ENCODE measurements around the gene FYN.
"Not testable (repeated sequence)": the region's sequence is repeated elsewhere in the genome, so short reads cannot be mapped to it uniquely, and the experiment has no call there.

The FYN gene

GRCh38 chr6:111688331-111688730 lies 184.9 kb downstream of the FYN start:
- Mint-ChIP-seq H3K9me3 (ENCODE audit: low read depth) (no peaks in the 10 kb centered on the region), H3K4me3 (no peak overlapping the region), H3K27me3 (no peaks in the 10 kb centered on the region), H3K36me3 (peaks cover 32% of the 10 kb centered on the region), H3K27ac (no peak overlapping the region), H3K4me1 (ENCODE audit: low read depth) (peaks cover 58% of the 10 kb centered on the region)

DNA sequence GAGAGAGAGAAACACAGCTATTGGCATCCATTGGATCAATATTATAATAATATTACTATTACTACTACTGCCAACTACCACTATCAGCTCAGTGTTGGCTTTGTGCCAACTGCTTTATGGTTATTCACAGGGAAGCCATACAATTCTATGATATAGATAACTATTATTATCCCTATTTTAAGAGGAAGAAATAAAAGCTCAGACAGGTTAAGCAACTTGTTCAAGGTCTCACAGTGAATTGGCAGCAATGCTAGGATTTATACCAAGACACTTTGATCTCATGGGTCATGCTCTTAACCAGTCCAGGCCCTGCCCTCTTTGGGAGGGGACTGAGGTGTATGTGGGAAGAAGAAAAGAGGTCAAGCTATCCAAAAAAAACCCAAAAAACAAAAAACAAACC lies 185.6 kb downstream of the FYN start:
- peak overlapping the region; percentile 72 for H3K27ac Mint-ChIP-seq
- H3K27me3 Mint-ChIP-seq: no peaks in the 10 kb centered on the region
- H3K4me1 Mint-ChIP-seq (ENCODE audit: low read depth): peaks cover 55% of the 10 kb centered on the region
- H3K36me3 Mint-ChIP-seq: peaks cover 27% of the 10 kb centered on the region
- H3K9me3 Mint-ChIP-seq (ENCODE audit: low read depth): no peaks in the 10 kb centered on the region
- H3K4me3 Mint-ChIP-seq: no peak overlapping the region

GRCh38 chr6:111686932-111687266 lies 186.4 kb downstream of the FYN start:
- Mint-ChIP-seq H3K36me3 (peaks cover 29% of the 10 kb centered on the region), H3K27me3 (no peaks in the 10 kb centered on the region), H3K9me3 (ENCODE audit: low read depth) (no peaks in the 10 kb centered on the region), H3K4me3 (no peak overlapping the region), H3K4me1 (ENCODE audit: low read depth) (peaks cover 51% of the 10 kb centered on the region), H3K27ac (peak overlapping the region; percentile 29)

- peaks cover 31% of the 10 kb centered on the region for H3K36me3 Mint-ChIP-seq
- H3K4me3 Mint-ChIP-seq: no peak overlapping the region
- peaks cover 50% of the 10 kb centered on the region for H3K4me1 Mint-ChIP-seq (ENCODE audit: low read depth)
- H3K27ac Mint-ChIP-seq: peak overlapping the region; percentile 83
- no peaks in the 10 kb centered on the region for H3K27me3 Mint-ChIP-seq
- no peaks in the 10 kb centered on the region for H3K9me3 Mint-ChIP-seq (ENCODE audit: low read depth)
Observed at GRCh38 chr6:111686249-111686931, 186.9 kb downstream of the FYN start.

GRCh38 chr6:111685526-111685925 lies 187.7 kb downstream of the FYN start:
- Mint-ChIP-seq H3K4me1 (ENCODE audit: low read depth) (peaks cover 50% of the 10 kb centered on the region), H3K4me3 (no peak overlapping the region), H3K9me3 (ENCODE audit: low read depth) (no peaks in the 10 kb centered on the region), H3K36me3 (peaks cover 29% of the 10 kb centered on the region), H3K27ac (peak overlapping the region; percentile 83), H3K27me3 (no peaks in the 10 kb centered on the region)

GRCh38 chr6:111685058-111685457 lies 188.2 kb downstream of the FYN start:
- no peaks in the 10 kb centered on the region for H3K27me3 Mint-ChIP-seq
- peaks cover 29% of the 10 kb centered on the region for H3K36me3 Mint-ChIP-seq
- no peaks in the 10 kb centered on the region for H3K9me3 Mint-ChIP-seq (ENCODE audit: low read depth)
- H3K4me1 Mint-ChIP-seq (ENCODE audit: low read depth): peaks cover 53% of the 10 kb centered on the region
- peak overlapping the region; percentile 72 for H3K27ac Mint-ChIP-seq
- no peak overlapping the region for H3K4me3 Mint-ChIP-seq

GRCh38 chr6:111683749-111684267 lies 189.4 kb downstream of the FYN start:
- Mint-ChIP-seq H3K9me3 (ENCODE audit: low read depth) (no peaks in the 10 kb centered on the region), H3K36me3 (peaks cover 25% of the 10 kb centered on the region), H3K27me3 (no peaks in the 10 kb centered on the region), H3K4me3 (peak overlapping the region; percentile 33), H3K27ac (peak overlapping the region; percentile 72), H3K4me1 (ENCODE audit: low read depth) (peaks cover 62% of the 10 kb centered on the region)

GRCh38 chr6:111683157-111683556 lies 190.1 kb downstream of the FYN start:
- no peaks in the 10 kb centered on the region for H3K27me3 Mint-ChIP-seq
- H3K9me3 Mint-ChIP-seq (ENCODE audit: low read depth): no peaks in the 10 kb centered on the region
- H3K27ac Mint-ChIP-seq: peak overlapping the region; percentile 72
- peaks cover 68% of the 10 kb centered on the region for H3K4me1 Mint-ChIP-seq (ENCODE audit: low read depth)
- H3K36me3 Mint-ChIP-seq: peaks cover 29% of the 10 kb centered on the region
- H3K4me3 Mint-ChIP-seq: peak overlapping the region; percentile 6

DNA sequence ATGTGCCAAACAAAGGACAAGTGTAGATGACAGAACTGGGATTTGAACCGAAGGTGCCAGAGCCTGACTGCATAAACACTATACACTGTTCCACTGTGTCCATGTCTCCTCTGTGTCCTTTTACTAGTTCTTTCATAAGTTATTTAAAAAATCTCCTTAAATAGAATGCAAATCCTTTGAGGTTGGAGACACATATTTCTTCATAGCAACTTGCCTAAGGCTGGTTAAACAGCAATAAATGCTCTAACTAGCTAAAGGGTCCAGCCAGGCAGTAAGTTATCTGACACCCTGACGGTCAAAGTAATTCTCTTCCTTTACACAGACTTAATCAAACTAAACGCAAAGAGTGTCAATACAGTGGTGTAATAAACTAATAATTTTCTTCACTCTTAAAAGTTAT lies 191.4 kb downstream of the FYN start:
- H3K27ac Mint-ChIP-seq: peak overlapping the region; percentile 56
- no peak overlapping the region for H3K4me3 Mint-ChIP-seq
- H3K27me3 Mint-ChIP-seq: no peaks in the 10 kb centered on the region
- H3K4me1 Mint-ChIP-seq (ENCODE audit: low read depth): peaks cover 70% of the 10 kb centered on the region
- H3K36me3 Mint-ChIP-seq: peaks cover 22% of the 10 kb centered on the region
- H3K9me3 Mint-ChIP-seq (ENCODE audit: low read depth): no peaks in the 10 kb centered on the region

DNA sequence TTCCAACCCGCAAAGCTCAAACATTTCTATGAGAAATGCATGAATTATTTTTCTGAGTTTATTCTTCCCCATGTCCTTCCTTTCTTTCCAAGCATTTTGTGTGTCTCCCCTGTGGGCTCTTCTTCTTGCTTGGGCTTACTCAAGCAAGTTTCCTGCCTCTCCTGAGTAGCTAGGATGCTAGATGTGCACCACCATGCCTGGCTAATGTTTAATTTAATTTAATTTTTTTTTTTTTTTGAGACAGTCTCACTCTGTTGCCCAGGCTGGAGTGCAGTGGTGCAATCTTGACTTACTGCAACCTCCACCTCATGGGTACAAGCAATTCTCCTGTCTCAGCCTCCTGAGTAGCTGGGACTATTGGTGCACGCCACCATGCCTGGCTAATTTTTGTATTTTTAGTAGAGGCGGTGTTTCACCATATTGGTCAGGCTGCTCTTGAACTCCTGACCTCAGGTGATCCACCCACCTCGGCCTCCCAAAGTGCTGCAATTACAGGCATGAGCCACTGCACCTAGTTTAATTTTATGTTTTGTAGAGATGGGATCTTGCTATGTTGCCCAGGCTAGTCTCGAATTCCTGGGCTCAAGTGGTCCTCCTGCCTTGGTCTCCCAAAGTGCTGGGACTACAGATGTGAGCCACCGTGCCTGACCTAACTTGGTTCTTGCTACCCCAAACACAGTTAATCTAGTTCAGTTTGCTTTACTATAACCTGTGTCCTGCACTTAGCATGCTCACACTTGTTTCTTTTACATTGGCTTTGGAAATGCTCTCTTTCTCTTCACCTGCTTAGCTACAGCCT lies 192.2 kb downstream of the FYN start:
- not testable (repeated sequence) for H3K4me3 Mint-ChIP-seq; H3K9me3 Mint-ChIP-seq (ENCODE audit: low read depth); H3K27me3 Mint-ChIP-seq
- Mint-ChIP-seq H3K27ac (peak overlapping the region; percentile 46), H3K4me1 (ENCODE audit: low read depth) (peaks cover 71% of the 10 kb centered on the region), H3K36me3 (peaks cover 22% of the 10 kb centered on the region)

- Mint-ChIP-seq H3K4me3 (no peak overlapping the region), H3K27me3 (no peaks in the 10 kb centered on the region), H3K4me1 (ENCODE audit: low read depth) (peaks cover 65% of the 10 kb centered on the region), H3K9me3 (ENCODE audit: low read depth) (no peaks in the 10 kb centered on the region), H3K36me3 (peaks cover 23% of the 10 kb centered on the region), H3K27ac (peak overlapping the region; percentile 66)
Observed at GRCh38 chr6:111680015-111680712, 193.1 kb downstream of the FYN start.

- Mint-ChIP-seq H3K27me3 (no peaks in the 10 kb centered on the region), H3K27ac (peak overlapping the region; percentile 66), H3K9me3 (ENCODE audit: low read depth) (no peaks in the 10 kb centered on the region), H3K36me3 (peaks cover 23% of the 10 kb centered on the region), H3K4me3 (no peak overlapping the region), H3K4me1 (ENCODE audit: low read depth) (peaks cover 60% of the 10 kb centered on the region)
Observed at GRCh38 chr6:111679126-111679858, 194.0 kb downstream of the FYN start.

DNA sequence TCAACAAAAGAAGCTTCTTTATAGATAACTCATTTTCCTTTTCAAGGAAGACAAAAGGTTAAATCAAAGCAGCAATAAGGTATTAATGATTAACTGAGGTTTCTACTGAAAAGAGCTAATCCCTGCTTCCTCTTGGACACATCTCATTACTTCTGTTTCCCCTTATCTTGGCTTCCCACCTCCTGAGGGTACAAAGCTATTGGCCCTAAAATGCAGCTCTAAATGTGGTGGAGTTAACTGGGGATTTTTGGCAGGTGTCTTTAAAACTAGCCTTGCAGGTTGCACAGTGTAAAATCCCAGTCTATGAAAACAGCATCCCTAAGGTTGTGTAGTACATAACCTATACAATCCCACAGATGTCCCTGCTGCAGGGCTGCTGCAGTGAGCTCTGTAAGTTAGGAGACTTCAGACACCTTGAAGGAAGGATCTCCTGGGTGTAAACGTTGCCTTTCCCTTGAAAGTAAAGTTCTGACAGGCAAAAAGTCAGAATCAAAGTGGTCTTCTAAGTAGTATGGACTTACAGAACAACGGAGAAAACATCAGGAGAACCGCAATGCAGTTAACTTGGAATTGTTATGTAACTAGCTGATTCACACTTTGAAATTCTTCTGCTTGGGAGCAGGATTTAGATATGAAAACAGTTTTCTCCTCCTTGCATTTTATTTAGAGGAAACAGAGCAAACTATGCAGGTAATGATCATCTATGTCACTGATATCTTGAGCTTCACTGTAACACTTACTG lies 195.8 kb downstream of the FYN start:
- peaks cover 21% of the 10 kb centered on the region for H3K36me3 Mint-ChIP-seq
- H3K4me1 Mint-ChIP-seq (ENCODE audit: low read depth): peaks cover 47% of the 10 kb centered on the region
- no peak overlapping the region for H3K4me3 Mint-ChIP-seq
- peak overlapping the region; percentile 46 for H3K27ac Mint-ChIP-seq
- H3K27me3 Mint-ChIP-seq: no peaks in the 10 kb centered on the region
- H3K9me3 Mint-ChIP-seq (ENCODE audit: low read depth): no peaks in the 10 kb centered on the region

DNA sequence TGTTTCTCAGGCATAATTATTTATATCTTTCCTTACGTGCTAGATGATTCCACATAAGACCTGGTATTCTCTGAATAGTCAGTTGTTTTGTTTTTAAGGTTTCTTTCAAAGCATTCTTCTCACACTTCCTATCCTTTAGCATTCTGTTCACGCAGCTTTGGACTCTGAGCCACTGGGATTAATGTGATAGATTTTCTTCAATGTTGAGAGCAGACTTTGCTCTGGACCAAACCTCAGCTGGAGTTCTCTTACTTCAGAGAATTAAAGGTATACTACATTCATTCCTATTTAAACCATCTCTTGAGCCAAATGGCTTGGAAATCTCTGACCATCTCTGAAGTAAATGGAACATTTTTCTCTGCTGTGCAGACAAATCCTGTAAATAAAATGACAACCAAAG lies 196.9 kb downstream of the FYN start:
- H3K4me3 Mint-ChIP-seq: no peak overlapping the region
- H3K4me1 Mint-ChIP-seq (ENCODE audit: low read depth): peaks cover 46% of the 10 kb centered on the region
- H3K9me3 Mint-ChIP-seq (ENCODE audit: low read depth): no peaks in the 10 kb centered on the region
- no peaks in the 10 kb centered on the region for H3K27me3 Mint-ChIP-seq
- H3K36me3 Mint-ChIP-seq: peaks cover 16% of the 10 kb centered on the region
- peak overlapping the region; percentile 35 for H3K27ac Mint-ChIP-seq
